Esophagus (tissue), 2 donors: Measurements from ENCODE around the gene ADCYAP1R1. TPM values are rescaled to one million over a fixed set of nuclear protein-coding genes. Genes with fewer than 3 reads are reported as not detected.

ENCODE experiments used
- H3K27ac ChIP-seq, 2 donors: one replicate each; pipeline ENCODE4 v1.5.1; 2013; ENCODE audit warnings: low read depth in 2 of 2, mild to moderate bottlenecking in 2 of 2, inconsistent platforms in 1 of 2, low read length in 1 of 2, moderate library complexity in 1 of 2
- H3K27me3 ChIP-seq, 2 donors: one replicate each; pipeline ENCODE4 v1.6.1; 2013; ENCODE audit warnings: low read length in 2 of 2, control low read depth in 1 of 2, mild to moderate bottlenecking in 1 of 2; ENCODE audit not compliant: insufficient read depth in 2 of 2, control insufficient read depth in 1 of 2
- H3K36me3 ChIP-seq, 2 donors: one replicate each; pipeline ENCODE4 v1.6.1; 2013; ENCODE audit warnings: low read length in 1 of 2; ENCODE audit not compliant: control insufficient read depth in 2 of 2, insufficient read depth in 2 of 2
- H3K4me1 ChIP-seq, 2 donors: one replicate each; pipeline ENCODE4 v1.6.1; 2013; ENCODE audit warnings: low read length in 1 of 2; ENCODE audit not compliant: control insufficient read depth in 2 of 2, insufficient read depth in 2 of 2
- H3K4me3 ChIP-seq, 2 donors: one replicate each; pipeline ENCODE4 v1.5.1; 2013; ENCODE audit warnings: low read length in 2 of 2, mild to moderate bottlenecking in 2 of 2, low read depth in 1 of 2, moderate library complexity in 1 of 2
- H3K9me3 ChIP-seq, 2 donors: one replicate each; pipeline ENCODE4 v1.6.1; 2013; ENCODE audit warnings: mild to moderate bottlenecking in 2 of 2, low read depth in 1 of 2, low read length in 1 of 2, moderate library complexity in 1 of 2; ENCODE audit not compliant: control insufficient read depth in 2 of 2, insufficient read depth in 1 of 2
- WGBS, 2 donors: extraction: QIAGEN DNeasy Blood & Tissue Kit; methylation state at CpG; one replicate each; pipeline ENCODE4 v1.1.7; 2013; 5-methylcytosine and 5-hydroxymethylcytosine counted together
- polyA plus RNA-seq, 2 donors: library from polyadenylated mRNA; stranded (reverse); fragments of 200-250 nt; gene quantifications; one replicate each; pipeline ENCODE4 v1.2.3, GENCODE V29; 2013
- donor health status: healthy with polysubstance abuse.
- donor health status: Bipolar disorder and iron deficiency.

The ADCYAP1R1 gene
- polyA plus RNA-seq, 2 donors = 0.11 to 0.12 TPM

GRCh38 chr7:31120800-31121513, 68.8 kb downstream of the ADCYAP1R1 start:
- H3K36me3 ChIP-seq = no peaks in the 10 kb centered on the region
- WGBS, 2 donors = 80 to 86% methylated on average over 3 of the region's 3 CpGs
- no peaks in the 10 kb centered on the region for H3K4me1 ChIP-seq
- no peak overlapping the region for H3K4me3 ChIP-seq
- H3K9me3 ChIP-seq = peaks cover 0 to 2% of the 10 kb centered on the region in 2 donors
- H3K27me3 ChIP-seq = no peaks in the 10 kb centered on the region
- H3K27ac ChIP-seq = no peak overlapping the region

GRCh38 chr7:31121601-31122000, 69.5 kb downstream of the ADCYAP1R1 start:
- H3K4me3 ChIP-seq = no peak overlapping the region
- no peaks in the 10 kb centered on the region for H3K27me3 ChIP-seq
- H3K9me3 ChIP-seq = peaks cover 0 to 2% of the 10 kb centered on the region in 2 donors
- no peaks in the 10 kb centered on the region for H3K4me1 ChIP-seq
- no peak overlapping the region for H3K27ac ChIP-seq
- WGBS, 2 donors = 89 to 94% methylated on average over 2 of the region's 2 CpGs
- no peaks in the 10 kb centered on the region for H3K36me3 ChIP-seq

DNA sequence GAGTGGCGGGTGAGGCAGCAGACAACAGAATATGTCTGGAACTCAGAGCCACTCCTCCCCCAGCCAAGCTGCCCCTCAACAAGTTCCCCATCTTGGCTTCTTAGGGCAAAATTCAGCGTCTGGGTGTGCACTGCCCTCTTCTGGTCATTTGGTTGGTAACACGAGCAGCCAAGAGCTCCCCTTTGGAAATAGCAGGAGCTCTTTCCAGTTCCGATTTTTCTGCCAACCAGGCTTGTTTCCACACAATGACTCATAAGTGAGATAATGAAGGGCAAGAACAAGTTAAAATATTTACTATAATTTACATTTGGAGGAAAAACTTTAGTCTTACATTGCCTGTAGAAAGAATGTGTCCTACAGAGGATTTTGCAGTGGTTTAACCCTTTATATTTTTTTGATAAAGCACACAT, 70.5 kb downstream of the ADCYAP1R1 start:
- no peaks in the 10 kb centered on the region for H3K27me3 ChIP-seq
- 3 to 4% methylated on average over 4 of the region's 4 CpGs for WGBS, 2 donors
- no peak overlapping the region for H3K4me3 ChIP-seq
- H3K36me3 ChIP-seq = no peaks in the 10 kb centered on the region
- no peak overlapping the region for H3K27ac ChIP-seq
- H3K9me3 ChIP-seq = peaks cover 0 to 2% of the 10 kb centered on the region in 2 donors
- H3K4me1 ChIP-seq = no peaks in the 10 kb centered on the region

DNA sequence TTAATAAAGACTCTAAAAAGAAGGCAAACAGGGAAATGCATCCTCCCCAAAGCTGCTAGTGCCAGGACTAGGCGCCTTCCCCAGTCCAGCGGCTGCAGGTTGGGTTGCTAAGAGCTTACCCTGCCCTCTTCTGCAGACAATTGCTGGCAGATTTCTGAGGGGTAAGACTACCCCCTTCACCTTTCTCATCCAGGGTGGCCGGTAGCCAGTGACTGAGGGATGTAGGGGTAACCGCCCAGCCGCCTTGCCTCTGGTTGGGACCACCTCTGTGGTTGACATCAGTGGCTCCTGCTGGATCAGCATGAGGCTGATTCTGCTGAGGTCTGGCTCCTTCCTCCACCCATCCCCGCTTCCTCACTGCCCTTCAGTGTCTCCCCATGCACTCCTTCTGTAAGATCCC, 71.2 kb downstream of the ADCYAP1R1 start:
- Histone ChIP-seq H3K4me3 (no peak overlapping the region), H3K27ac (no peak overlapping the region), H3K4me1 (no peaks in the 10 kb centered on the region), H3K36me3 (no peaks in the 10 kb centered on the region), H3K9me3 (peaks cover 0 to 2% of the 10 kb centered on the region in 2 donors), H3K27me3 (peaks cover 0 to 2% of the 10 kb centered on the region in 2 donors)
- 80 to 86% methylated on average over 6 of the region's 6 CpGs for WGBS, 2 donors

GRCh38 chr7:31123726-31124125, 71.6 kb downstream of the ADCYAP1R1 start:
- 50 to 63% methylated on average over 1 to 2 of the region's 2 CpGs for WGBS, 2 donors
- no peaks in the 10 kb centered on the region for H3K36me3 ChIP-seq
- H3K27me3 ChIP-seq = peaks cover 0 to 2% of the 10 kb centered on the region in 2 donors
- no peaks in the 10 kb centered on the region for H3K4me1 ChIP-seq
- peaks cover 0 to 2% of the 10 kb centered on the region in 2 donors for H3K9me3 ChIP-seq
- H3K4me3 ChIP-seq = no peak overlapping the region
- no peak overlapping the region for H3K27ac ChIP-seq

DNA sequence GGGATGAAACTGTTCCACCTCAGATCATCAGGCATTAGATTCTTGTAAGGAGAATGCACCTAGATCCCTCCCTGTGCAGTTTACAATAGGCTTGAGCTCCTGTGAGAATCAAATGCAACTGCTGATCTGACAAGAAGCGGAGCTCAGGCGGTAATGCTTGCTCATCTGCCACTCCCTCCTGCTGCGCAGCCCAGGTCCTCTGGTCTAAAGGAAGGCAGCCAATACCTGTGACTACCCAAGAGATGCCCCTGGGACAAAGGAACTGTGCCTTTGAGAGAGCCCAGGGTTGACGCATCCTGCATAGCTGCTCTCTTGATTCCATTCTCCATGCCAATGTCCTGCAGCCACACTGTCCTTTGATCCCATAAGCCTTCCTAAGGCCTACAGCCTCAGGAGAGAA, 73.1 kb downstream of the ADCYAP1R1 start:
- WGBS, 2 donors = 79 to 82% methylated on average over 4 of the region's 4 CpGs
- no peak overlapping the region for H3K4me3 ChIP-seq
- H3K27me3 ChIP-seq = peaks cover 0 to 2% of the 10 kb centered on the region in 2 donors
- H3K27ac ChIP-seq = no peak overlapping the region
- no peaks in the 10 kb centered on the region for H3K36me3 ChIP-seq
- H3K4me1 ChIP-seq = no peaks in the 10 kb centered on the region
- peaks cover 0 to 2% of the 10 kb centered on the region in 2 donors for H3K9me3 ChIP-seq

- Histone ChIP-seq H3K36me3 (no peaks in the 10 kb centered on the region), H3K27ac (no peak overlapping the region), H3K4me1 (no peaks in the 10 kb centered on the region), H3K9me3 (no peaks in the 10 kb centered on the region), H3K4me3 (no peak overlapping the region), H3K27me3 (peaks cover 0 to 2% of the 10 kb centered on the region in 2 donors)
- 61 to 64% methylated on average over 1 of the region's 1 CpG for WGBS, 2 donors
Measured at GRCh38 chr7:31126976-31127375, 74.9 kb downstream of the ADCYAP1R1 start.

- Histone ChIP-seq H3K27me3 (peaks cover 0 to 2% of the 10 kb centered on the region in 2 donors), H3K4me1 (no peaks in the 10 kb centered on the region), H3K9me3 (no peaks in the 10 kb centered on the region), H3K27ac (no peak overlapping the region), H3K4me3 (no peak overlapping the region), H3K36me3 (no peaks in the 10 kb centered on the region)
- WGBS, 2 donors = 69 to 80% methylated on average over 3 of the region's 3 CpGs
Measured at GRCh38 chr7:31129067-31129466, 77.0 kb downstream of the ADCYAP1R1 start.

DNA sequence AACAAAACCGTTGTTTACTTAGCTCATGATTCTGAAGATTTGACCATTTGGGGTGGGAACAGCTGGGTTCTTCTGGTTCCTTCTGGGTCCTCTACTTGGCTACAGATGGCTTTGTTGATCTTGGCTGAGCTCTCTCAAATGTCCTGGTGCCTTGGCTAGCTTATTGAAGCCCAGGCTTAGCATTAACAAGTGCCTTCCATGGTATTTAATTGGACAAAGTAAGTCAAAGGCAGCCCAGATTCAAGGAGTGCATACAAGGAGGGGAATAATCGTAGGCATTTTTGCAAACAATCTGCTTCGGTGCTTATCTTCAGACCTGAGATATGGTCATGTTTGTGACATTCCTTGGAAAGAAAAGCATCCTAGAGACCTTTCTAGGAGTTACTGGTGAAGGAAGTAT, 81.4 kb downstream of the ADCYAP1R1 start:
- Histone ChIP-seq H3K4me1 (no peaks in the 10 kb centered on the region), H3K4me3 (no peak overlapping the region), H3K27me3 (no peaks in the 10 kb centered on the region), H3K9me3 (no peaks in the 10 kb centered on the region), H3K36me3 (no peaks in the 10 kb centered on the region), H3K27ac (no peak overlapping the region)
- 68 to 73% methylated on average over 3 of the region's 3 CpGs for WGBS, 2 donors
